ENCODE data around the gene ZDHHC11.
"Not testable (repeated sequence)": the region's sequence is repeated elsewhere in the genome, so short reads cannot be mapped to it uniquely, and the experiment has no call there.

ZDHHC11 gene

GRCh38 chr5:858726-859125 is 7.9 kb upstream of the ZDHHC11 start:
- no peak for DNase-seq

DNA sequence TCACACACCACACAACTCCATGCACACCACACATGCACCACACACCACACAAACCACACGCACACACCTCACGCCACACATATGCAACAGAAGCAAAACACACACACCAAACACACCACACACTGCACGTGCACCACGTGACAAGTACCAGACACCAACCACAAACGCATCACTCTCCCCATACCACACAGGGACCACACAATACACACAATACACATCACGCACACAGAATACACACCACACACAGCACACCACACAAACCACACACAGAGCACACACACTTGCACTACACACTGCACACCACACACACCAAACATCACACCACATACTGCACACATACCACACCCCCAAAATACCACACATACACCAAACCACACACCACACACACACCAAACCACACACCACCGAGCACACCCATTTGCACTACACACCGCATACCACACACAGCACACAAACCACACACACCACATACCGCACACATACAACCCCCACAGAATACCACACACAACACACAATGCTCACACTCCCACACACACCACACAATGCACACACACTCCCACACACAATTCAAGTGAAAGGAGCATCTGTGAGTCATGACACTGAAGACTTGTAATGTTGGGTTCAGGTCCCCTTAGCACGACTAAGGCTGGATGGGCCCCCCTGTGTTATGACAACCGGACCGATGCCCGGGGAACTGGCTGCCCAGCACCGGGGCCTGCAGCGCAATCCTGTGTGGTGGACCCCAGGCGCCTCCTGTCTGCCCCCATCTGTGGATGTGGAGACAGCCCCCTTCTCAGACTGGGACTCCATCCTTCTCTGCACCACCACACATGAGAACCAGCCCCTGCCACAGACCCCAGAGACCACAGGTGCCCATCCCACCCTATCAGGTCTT is 6.0 kb upstream of the ZDHHC11 start:
- no peak for DNase-seq

DNA sequence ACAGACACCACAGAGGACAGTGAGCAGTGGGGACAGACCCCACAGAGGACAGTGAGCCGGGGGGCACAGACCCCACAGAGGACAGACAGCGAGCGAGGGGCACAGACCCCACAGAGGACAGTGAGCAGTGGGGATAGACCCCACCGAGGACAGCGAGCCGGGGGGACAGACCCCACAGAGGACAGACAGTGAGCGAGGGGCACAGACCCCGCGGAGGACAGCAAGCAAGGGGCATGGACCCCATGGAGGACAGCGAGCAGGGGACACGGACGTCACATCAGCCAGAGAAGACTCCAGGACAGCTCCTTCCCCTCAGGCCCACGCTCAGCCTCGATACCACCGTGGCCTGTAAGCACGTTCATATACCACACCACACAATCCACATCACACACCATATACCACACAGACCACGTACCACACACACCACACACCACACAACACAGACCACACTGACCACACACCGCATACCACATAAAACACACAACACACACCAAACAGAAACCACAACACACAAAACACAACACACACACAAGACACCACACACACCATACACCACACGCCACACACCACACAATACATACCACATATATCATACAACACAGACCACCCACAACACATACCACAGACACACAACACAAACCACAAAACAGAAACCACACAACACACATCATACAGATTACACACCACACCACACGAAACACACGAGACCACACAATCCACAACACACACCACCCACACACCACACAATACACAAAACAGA is 5.2 kb upstream of the ZDHHC11 start:
- DNase-seq, result peak; percentile 12

DNA sequence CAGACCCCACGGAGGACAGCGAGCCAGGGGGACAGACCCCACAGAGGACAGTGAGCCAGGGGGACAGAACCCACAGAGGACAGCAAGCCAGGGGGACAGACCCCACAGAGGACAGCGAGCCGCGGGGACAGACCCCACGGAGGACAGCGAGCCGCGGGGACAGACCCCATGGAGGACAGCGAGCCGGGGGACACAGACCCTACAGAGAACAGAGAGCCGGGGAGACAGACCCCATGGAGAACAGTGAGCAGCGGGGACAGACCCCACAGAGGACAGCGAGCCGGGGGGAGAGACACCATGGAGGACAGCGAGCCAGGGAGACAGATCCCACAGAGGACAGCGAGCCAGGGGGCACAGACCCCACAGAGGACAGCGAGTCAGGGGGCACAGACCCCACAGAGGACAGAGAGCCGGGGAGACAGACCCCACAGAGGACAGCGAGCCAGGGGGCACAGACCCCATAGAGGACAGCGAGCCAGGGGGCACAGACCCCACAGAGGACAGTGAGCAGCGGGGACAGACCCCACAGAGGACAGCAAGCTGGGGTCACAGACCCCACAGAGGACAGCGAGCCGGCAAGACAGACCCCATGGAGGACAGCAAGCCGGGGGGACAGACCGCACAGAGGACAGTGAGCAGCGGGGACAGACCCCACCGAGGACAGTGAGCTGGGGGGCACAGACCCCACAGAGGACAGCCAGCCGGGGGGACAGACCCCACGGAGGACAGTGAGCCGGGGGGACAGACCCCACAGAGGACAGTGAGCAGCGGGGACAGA is 4.4 kb upstream of the ZDHHC11 start:
- no peak for DNase-seq

- no peak for DNase-seq
These were observed 3.4 kb upstream of the ZDHHC11 start for GRCh38 chr5:854217-854616.

GRCh38 chr5:853416-854090 is 2.8 kb upstream of the ZDHHC11 start:
- not testable (repeated sequence) for DNase-seq

- no peak for DNase-seq
These were observed 1.9 kb upstream of the ZDHHC11 start for GRCh38 chr5:852431-853401.

DNA sequence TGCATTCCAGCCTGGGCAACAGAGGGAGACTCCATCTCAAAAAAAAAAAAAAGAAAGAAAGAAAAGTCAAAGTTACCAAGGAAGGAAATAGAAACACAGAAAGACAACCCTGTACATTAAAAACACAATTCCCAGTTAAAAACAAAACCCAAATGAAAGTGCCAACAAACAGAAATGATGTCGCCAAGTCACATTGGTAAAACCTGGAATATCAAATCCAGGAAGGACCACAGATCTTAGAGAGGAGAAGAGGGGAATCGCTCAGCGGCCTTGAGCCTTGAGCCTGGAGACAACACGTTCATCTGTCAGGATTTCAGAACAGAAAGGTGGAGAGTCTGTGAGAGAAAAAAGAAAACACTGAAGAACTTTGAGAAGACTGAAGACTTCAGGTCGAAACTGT is 1.2 kb upstream of the ZDHHC11 start:
- no peak for DNase-seq

- no peak for DNase-seq
These were observed 767 bp upstream of the ZDHHC11 start for GRCh38 chr5:851553-851952.

GRCh38 chr5:851076-851475 is 290 bp upstream of the ZDHHC11 start:
- DNase-seq, result no peak

DNA sequence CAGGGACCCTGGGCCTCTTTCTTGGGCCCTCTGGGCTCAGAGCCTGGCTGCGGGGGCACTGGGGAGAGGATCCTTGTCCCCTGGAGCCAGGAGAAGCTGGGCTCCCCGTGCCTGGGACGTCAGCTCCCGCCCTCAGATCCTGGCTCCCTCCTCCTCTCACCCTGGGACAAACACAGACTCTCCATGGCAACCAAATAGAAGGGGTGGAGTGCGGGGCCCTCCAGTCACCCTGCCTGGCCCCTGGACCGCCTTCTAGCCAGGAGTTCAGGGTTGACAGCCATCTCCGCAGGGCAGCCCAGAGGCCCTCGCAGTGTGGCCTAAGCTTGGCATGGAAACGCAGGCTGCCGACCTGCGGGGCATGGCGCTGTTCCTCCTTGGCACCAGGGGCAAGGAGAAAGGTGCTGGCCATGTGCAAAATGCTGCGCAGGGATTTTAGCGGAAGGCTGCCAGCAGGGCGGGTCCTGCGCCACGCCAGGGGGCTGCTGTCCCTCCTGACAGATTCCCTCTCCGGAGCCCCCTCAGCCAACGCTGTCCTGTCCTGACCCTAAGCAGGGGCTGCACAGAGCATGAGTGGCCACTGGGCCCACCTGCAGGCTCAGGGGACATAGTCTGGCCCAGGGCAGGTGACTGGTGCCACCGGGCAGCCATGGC is 1.0 kb downstream of the ZDHHC11 start:
- no peak for DNase-seq

- no peak for DNase-seq
These were observed 2.1 kb downstream of the ZDHHC11 start for GRCh38 chr5:848671-849111.

DNA sequence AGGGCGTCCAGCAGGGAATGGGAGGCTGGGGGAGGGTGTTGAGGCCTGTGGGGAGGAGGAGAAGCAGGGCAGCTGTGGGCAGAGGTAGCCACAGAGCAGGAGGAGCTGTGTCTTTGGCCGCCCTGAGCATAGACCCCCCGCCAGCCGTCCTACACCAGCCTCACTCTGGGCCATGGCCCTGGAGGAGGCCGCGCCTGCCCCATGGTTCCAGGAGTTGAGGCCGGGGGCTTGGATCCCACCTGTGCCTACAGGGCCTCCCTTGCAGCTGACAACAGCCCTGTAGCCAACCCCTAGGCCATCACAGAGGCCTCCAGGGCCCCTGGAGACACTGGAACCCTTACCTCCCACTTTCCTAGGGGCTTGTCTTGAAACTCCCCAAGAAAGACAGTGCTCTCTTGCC is 3.0 kb downstream of the ZDHHC11 start:
- not testable (repeated sequence) for DNase-seq

- DNase-seq, result not testable (repeated sequence)
These were observed 3.6 kb downstream of the ZDHHC11 start for GRCh38 chr5:847212-847611.

- DNase-seq, result not testable (repeated sequence)
These were observed 4.1 kb downstream of the ZDHHC11 start for GRCh38 chr5:846602-847091.

DNA sequence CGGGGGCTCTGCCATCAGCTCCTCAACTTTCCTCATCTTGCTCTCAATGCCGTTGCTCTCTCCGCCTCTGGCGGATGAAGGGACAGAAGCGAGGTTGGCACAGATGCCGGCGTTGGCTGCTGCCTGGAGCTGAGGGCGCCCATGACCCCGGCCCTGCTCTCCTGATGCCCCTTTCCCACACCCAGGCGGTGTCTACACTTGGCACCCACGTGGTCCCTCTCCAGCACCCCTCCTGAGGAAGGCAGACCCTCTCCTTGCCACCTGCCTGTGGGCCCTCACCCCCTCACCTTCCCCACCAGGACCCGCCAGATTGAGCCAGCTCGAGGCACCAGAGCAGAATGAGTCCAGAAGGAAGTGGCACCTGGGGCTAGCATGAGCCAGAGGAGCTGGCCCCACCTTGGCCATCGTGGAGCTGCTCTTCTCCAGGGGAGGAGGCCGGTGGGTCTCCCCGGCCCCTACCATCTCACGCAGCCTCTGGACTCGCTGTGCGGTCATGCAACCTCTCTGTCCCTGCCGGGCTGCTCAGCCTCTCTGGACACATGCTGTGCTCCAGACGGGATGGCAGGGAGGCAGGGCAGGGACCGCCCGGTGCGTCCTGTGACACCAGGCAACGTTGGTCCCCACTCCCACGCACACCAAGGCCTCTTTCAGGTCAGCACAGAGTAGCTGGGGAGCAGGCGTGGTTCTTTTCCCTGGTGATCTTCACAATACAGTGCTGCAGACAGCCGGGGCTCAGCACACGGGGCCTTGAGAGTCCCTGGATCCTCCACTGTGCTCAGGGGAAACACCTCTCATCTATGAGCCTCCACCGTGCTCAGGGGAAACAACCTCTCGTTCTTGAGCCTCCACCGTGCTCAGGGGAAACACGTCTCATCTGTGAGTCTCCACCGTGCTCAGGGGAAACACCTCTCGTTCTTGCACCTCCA is 4.8 kb downstream of the ZDHHC11 start:
- DNase-seq, result not testable (repeated sequence)

GRCh38 chr5:845031-845675 is 5.6 kb downstream of the ZDHHC11 start:
- DNase-seq, result not testable (repeated sequence)

- DNase-seq, result not testable (repeated sequence)
These were observed 6.4 kb downstream of the ZDHHC11 start for GRCh38 chr5:844426-844825.

GRCh38 chr5:843926-844325 is 6.9 kb downstream of the ZDHHC11 start:
- not testable (repeated sequence) for DNase-seq
